Esophagus muscularis mucosa (tissue), 4 donors: ENCODE data around the gene SLC2A11.
"Not testable (repeated sequence)": the region's sequence is repeated elsewhere in the genome, so short reads cannot be mapped to it uniquely, and the experiment has no call there.

Experiments
- EP300 ChIP-seq: sonication (generic); formaldehyde crosslinking; IDR thresholded peaks from one replicate; pipeline ENCODE4 v1.6.1; 2017; ENCODE audit warnings: antibody characterized with exemption
- POLR2A ChIP-seq: fragments of 450-650 bp; IDR thresholded peaks from one replicate; pipeline ENCODE4 v1.6.1; 2017; ENCODE audit warnings: antibody characterized with exemption, moderate library complexity, mild to moderate bottlenecking, low read depth
- POLR2AphosphoS5 ChIP-seq, 2 donors: sonication (generic); formaldehyde crosslinking; IDR thresholded peaks; one replicate each; pipeline ENCODE4 v1.6.1; 2017; ENCODE audit warnings: antibody characterized with exemption in 2 of 2
- TF ChIP-seq, protein P1 (sequence below), 3 experiments: fragments of 200-600 bp in 2 of 3; fragments of 450-650 bp in 1 of 3; sonication (generic) in 2 of 3; IDR thresholded peaks; one replicate each; pipeline ENCODE4 v1.5.1; 2017 to 2019; ENCODE audit warnings: antibody characterized with exemption in 3 of 3, mild to moderate bottlenecking in 2 of 3, moderate library complexity in 1 of 3

DNA sequence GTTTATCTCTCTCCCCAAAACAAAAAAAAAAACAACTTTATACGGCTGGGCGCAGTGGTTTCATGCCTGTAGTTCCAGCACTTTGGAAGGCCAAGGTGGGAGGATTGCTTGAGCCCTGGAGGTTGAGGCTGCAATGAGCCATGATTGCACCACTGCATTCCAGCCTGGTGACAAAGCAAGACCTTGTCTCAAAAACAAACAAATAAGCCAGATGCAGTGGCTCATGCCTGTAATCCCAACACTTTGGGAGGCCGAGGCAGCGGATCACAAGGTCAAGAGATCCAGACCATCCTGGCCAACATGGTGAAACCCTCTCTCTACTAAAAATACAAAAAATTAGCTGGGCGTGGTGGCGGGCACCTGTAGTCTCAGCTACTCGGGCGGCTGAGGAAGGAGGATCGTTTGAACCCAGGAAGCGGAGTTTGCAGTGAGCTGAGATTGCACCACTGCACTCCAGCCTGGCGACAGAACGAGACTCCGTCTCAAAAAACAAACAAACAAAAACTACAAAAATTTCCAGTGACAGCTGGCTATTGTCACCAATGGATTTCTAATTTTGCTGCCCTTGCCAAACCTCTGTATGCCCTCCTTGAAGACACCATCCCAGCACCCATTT, 64.0 kb downstream of the SLC2A11 start:
- TF ChIP-seq, protein P1, sequence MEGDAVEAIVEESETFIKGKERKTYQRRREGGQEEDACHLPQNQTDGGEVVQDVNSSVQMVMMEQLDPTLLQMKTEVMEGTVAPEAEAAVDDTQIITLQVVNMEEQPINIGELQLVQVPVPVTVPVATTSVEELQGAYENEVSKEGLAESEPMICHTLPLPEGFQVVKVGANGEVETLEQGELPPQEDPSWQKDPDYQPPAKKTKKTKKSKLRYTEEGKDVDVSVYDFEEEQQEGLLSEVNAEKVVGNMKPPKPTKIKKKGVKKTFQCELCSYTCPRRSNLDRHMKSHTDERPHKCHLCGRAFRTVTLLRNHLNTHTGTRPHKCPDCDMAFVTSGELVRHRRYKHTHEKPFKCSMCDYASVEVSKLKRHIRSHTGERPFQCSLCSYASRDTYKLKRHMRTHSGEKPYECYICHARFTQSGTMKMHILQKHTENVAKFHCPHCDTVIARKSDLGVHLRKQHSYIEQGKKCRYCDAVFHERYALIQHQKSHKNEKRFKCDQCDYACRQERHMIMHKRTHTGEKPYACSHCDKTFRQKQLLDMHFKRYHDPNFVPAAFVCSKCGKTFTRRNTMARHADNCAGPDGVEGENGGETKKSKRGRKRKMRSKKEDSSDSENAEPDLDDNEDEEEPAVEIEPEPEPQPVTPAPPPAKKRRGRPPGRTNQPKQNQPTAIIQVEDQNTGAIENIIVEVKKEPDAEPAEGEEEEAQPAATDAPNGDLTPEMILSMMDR (IDR thresholded peaks at IDR 0.05) = not testable (repeated sequence)
- not testable (repeated sequence) for TF ChIP-seq POLR2A, EP300
- TF ChIP-seq POLR2AphosphoS5 (IDR thresholded peaks at IDR 0.05) = peak in 1 of 2 donors; percentile 9
